Activated CD8-positive, alpha-beta T cell treated with anti-CD3 and anti-CD28 coated beads for 36 hours (primary cell): ENCODE data around the gene NEDD9. TPM values are rescaled to one million over a fixed set of nuclear protein-coding genes. Genes with fewer than 3 reads are reported as not detected.

ENCODE experiments used
- ATAC-seq: fragments of 200-7000 bp; cut with Tn5 transposase; one replicate; pipeline ENCODE4 v1.10.0; 2021; ENCODE audit warnings: mild to moderate bottlenecking, moderate library complexity
- CTCF ChIA-PET: fragments of 350-600 bp; sonication (Branson Sonifier 250); formaldehyde crosslinking; loops from one replicate; lab custom pipeline; 2021; ENCODE audit warnings: antibody characterized with exemption; lab: Charles Lee
- POLR2A ChIA-PET: fragments of 350-600 bp; sonication (Branson Sonifier 250); formaldehyde crosslinking; loops from one replicate; lab custom pipeline; 2021; ENCODE audit warnings: antibody characterized with exemption; lab: Charles Lee
- DNase-seq: peaks from one replicate; pipeline ENCODE4 v3.0.0-alpha.2; 2020
- H3K27ac Mint-ChIP-seq: one replicate; pipeline ENCODE4 v1.8.0; 2021; ENCODE audit warnings: mild to moderate bottlenecking, mixed read lengths
- H3K27me3 Mint-ChIP-seq: one replicate; pipeline ENCODE4 v1.8.0; 2021; ENCODE audit warnings: mixed read lengths
- H3K36me3 Mint-ChIP-seq: one replicate; pipeline ENCODE4 v1.8.0; 2021; ENCODE audit warnings: low read depth, mixed read lengths
- H3K4me1 Mint-ChIP-seq: one replicate; pipeline ENCODE4 v1.8.0; 2021; ENCODE audit warnings: low read depth, mixed read lengths
- H3K4me3 Mint-ChIP-seq: one replicate; pipeline ENCODE4 v1.8.0; 2021; ENCODE audit warnings: mild to moderate bottlenecking, moderate library complexity, mixed read lengths
- H3K9me3 Mint-ChIP-seq: one replicate; pipeline ENCODE4 v1.8.0; 2021; ENCODE audit warnings: mixed read lengths
- intact Hi-C: fragments of 100-400 bp; cut with micrococcal nuclease; formaldehyde crosslinking; loops from one replicate; pipeline ENCODE4 v1.10.0; 2022
- total RNA-seq, 2 experiments: library from RNA; stranded (reverse); gene quantifications; one replicate each; pipeline ENCODE4 v1.2.3, GENCODE V29; 2021
- TF ChIP-seq, protein P1 (sequence below): fragments of 200-600 bp; IDR thresholded peaks from one replicate; pipeline ENCODE4 v1.8.0; 2022; ENCODE audit warnings: antibody characterized with exemption, mild to moderate bottlenecking

Gene NEDD9
- total RNA-seq, 2 experiments from 2014 or later = 26.6 to 29.7 TPM

GRCh38 chr6:11255610-11256009 lies 23.1 kb upstream of the NEDD9 start:
- ATAC-seq (no peak), DNase-seq (no peak)
- Mint-ChIP-seq H3K4me3 (no peak overlapping the region), H3K9me3 (no peaks in the 10 kb centered on the region), H3K27ac (peak overlapping the region; percentile 9), H3K4me1 (peaks cover 52% of the 10 kb centered on the region), H3K27me3 (no peaks in the 10 kb centered on the region), H3K36me3 (peaks cover 33% of the 10 kb centered on the region)
- POLR2A ChIA-PET = no interaction called here
- intact Hi-C loops = no loop called here
- CTCF ChIA-PET = interaction anchor here (1.1 to 1.3 kb wide), 2 partner anchors 13 to 162 kb away, joined by 3 to 4 read pairs; partner anchors contain the start of gene SMIM13
- TF ChIP-seq, protein P1, sequence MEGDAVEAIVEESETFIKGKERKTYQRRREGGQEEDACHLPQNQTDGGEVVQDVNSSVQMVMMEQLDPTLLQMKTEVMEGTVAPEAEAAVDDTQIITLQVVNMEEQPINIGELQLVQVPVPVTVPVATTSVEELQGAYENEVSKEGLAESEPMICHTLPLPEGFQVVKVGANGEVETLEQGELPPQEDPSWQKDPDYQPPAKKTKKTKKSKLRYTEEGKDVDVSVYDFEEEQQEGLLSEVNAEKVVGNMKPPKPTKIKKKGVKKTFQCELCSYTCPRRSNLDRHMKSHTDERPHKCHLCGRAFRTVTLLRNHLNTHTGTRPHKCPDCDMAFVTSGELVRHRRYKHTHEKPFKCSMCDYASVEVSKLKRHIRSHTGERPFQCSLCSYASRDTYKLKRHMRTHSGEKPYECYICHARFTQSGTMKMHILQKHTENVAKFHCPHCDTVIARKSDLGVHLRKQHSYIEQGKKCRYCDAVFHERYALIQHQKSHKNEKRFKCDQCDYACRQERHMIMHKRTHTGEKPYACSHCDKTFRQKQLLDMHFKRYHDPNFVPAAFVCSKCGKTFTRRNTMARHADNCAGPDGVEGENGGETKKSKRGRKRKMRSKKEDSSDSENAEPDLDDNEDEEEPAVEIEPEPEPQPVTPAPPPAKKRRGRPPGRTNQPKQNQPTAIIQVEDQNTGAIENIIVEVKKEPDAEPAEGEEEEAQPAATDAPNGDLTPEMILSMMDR = no peak

GRCh38 chr6:11253594-11253993 lies 21.1 kb upstream of the NEDD9 start:
- Mint-ChIP-seq H3K36me3 (peaks cover 47% of the 10 kb centered on the region), H3K4me3 (no peak overlapping the region), H3K4me1 (peaks cover 34% of the 10 kb centered on the region), H3K9me3 (peaks cover 5% of the 10 kb centered on the region), H3K27ac (no peak overlapping the region), H3K27me3 (no peaks in the 10 kb centered on the region)
- DNase-seq (no peak), ATAC-seq (no peak)
- intact Hi-C loops = no loop called here
- ChIA-PET CTCF (no interaction called here), POLR2A (interaction anchor here (0.6 kb wide), 1 partner anchor 46 kb away, joined by 4 read pairs; no protein-coding TSS in a partner anchor)
- TF ChIP-seq, protein P1 = no peak

GRCh38 chr6:11251553-11252360 lies 19.3 kb upstream of the NEDD9 start:
- Mint-ChIP-seq H3K9me3 (peaks cover 5% of the 10 kb centered on the region), H3K4me1 (peaks cover 16% of the 10 kb centered on the region), H3K36me3 (peaks cover 49% of the 10 kb centered on the region), H3K4me3 (no peak overlapping the region), H3K27ac (no peak overlapping the region), H3K27me3 (no peaks in the 10 kb centered on the region)
- intact Hi-C loops = no loop called here
- DNase-seq = no peak
- TF ChIP-seq, protein P1 = no peak
- CTCF ChIA-PET = interaction anchor here (1.0 to 1.3 kb wide), 3 partner anchors 14 to 79 kb away, joined by 3 to 4 read pairs (median 4); no protein-coding TSS in a partner anchor
- no peak for ATAC-seq
- POLR2A ChIA-PET = interaction anchor here (1.3 kb wide), 1 partner anchor 9 kb away, joined by 3 read pairs; no protein-coding TSS in a partner anchor

DNA sequence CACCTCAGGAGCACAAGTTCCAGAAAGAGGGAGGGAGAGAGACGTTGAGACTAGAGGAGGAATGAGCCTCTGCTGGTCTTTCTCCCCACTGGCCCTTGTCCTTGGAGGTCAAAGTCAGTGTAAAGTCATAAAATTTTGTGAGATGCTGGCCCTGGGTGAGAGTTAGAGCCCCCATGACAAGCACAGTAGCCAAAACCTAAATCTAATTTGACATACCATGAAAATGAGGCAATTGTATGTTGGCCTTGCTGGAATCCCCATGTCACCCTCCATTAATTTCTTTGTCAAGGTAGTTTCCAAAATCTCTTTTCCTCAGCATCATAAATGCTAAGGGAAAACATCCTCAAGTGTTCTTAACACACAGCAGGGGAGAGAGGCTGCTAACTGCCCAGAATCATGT lies 17.6 kb upstream of the NEDD9 start:
- H3K4me1 Mint-ChIP-seq = peaks cover 10% of the 10 kb centered on the region
- no peak overlapping the region for H3K27ac Mint-ChIP-seq
- ChIA-PET CTCF (no interaction called here), POLR2A (no interaction called here)
- H3K36me3 Mint-ChIP-seq = peaks cover 39% of the 10 kb centered on the region
- H3K9me3 Mint-ChIP-seq = peaks cover 5% of the 10 kb centered on the region
- intact Hi-C loops = no loop called here
- H3K27me3 Mint-ChIP-seq = no peaks in the 10 kb centered on the region
- DNase-seq = no peak
- no peak overlapping the region for H3K4me3 Mint-ChIP-seq
- ATAC-seq = no peak
- TF ChIP-seq, protein P1 = no peak
